Esophagus muscularis mucosa (tissue), 3 donors: ENCODE measurements around the gene COG7.

Source experiments
- CTCF ChIP-seq, 3 experiments: fragments of 200-600 bp in 2 of 3; fragments of 450-650 bp in 1 of 3; sonication (generic) in 2 of 3; IDR thresholded peaks; one replicate each; pipeline ENCODE4 v1.5.1; 2017 to 2019; ENCODE audit warnings: antibody characterized with exemption in 3 of 3, mild to moderate bottlenecking in 2 of 3, moderate library complexity in 1 of 3
- POLR2A ChIP-seq: fragments of 450-650 bp; IDR thresholded peaks from one replicate; pipeline ENCODE4 v1.6.1; 2017; ENCODE audit warnings: antibody characterized with exemption, moderate library complexity, mild to moderate bottlenecking, low read depth

- no peak for TF ChIP-seq CTCF (IDR thresholded peaks at IDR 0.05)
- no peak for TF ChIP-seq POLR2A
Measured at GRCh38 chr16:23342083-23342640, 110.8 kb downstream of the COG7 start.
